ENCODE results near the gene VAT1L.
A peak's percentile ranks its signal among the peaks of the same experiment; 100 is the strongest.

Gene VAT1L

GRCh38 chr16:77993111-77993985, 205.0 kb downstream of the VAT1L start:
- DNase-seq (ENCODE audit: low read depth, low spot score), result no peak

GRCh38 chr16:77995843-77996455, 207.6 kb downstream of the VAT1L start:
- no peak for DNase-seq (ENCODE audit: low read depth, low spot score)

- DNase-seq (ENCODE audit: low read depth, low spot score), result no peak
Measured at GRCh38 chr16:77998350-77999023, 210.1 kb downstream of the VAT1L start.

DNA sequence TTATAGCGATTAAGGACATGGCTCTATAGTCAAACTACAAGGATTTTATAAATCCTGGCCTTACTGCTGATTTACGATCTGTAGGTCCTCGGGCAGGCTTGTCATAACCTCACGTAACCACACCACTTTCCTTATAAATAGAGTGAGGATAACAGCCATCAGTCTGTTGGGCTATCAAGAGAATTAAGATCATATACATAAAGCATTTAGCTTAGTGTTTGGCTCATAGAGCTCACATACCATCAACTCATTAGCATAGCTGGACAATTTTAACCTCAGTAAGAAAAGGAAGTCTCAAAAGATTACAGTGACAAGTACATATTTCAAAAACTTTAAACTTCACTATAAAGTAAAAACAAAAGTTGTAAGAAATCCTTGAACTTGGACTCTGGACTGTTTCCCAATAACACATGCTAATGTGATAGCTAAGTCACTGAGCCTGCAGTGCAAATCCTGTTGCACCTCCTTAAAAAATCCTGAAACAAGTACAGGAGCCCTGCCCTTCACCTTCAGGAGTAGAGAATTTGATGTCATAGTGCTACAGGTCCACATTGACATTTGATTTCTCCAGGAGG, 213.2 kb downstream of the VAT1L start:
- no peak for DNase-seq (ENCODE audit: low read depth, low spot score)

GRCh38 chr16:78002915-78003538, 214.7 kb downstream of the VAT1L start:
- peak; percentile 47 for DNase-seq (ENCODE audit: low read depth, low spot score)

GRCh38 chr16:78004517-78004916, 216.2 kb downstream of the VAT1L start:
- DNase-seq (ENCODE audit: low read depth, low spot score), result no peak

GRCh38 chr16:78005881-78006280, 217.5 kb downstream of the VAT1L start:
- DNase-seq (ENCODE audit: low read depth, low spot score), result no peak

DNA sequence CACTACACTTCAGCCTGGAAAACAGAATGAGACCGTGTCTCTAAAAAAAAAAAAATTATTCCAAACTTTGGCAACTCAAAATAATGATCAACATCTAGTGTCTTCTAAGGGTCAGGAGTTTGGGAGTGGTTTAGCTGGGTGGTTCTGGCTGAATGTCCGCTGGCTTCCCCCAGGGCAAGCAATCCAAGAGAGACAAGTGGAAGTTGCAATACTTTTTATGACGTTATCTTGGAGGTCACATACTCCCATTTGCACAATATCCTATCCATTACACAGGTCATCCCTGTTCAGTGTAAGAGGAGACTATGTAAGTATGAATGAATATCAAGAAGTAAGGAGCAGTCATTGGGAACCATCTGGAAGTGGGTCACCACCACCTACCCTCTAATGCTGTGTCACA, 218.8 kb downstream of the VAT1L start:
- no peak for DNase-seq (ENCODE audit: low read depth, low spot score)

- DNase-seq (ENCODE audit: low read depth, low spot score), result no peak
Measured at GRCh38 chr16:78022347-78023060, 234.1 kb downstream of the VAT1L start, which contains the start of gene CLEC3A. Gene CLEC3A (plus strand): TSS chr16:78022548. CDS start chr16:78022627, 79 bp downstream.

DNA sequence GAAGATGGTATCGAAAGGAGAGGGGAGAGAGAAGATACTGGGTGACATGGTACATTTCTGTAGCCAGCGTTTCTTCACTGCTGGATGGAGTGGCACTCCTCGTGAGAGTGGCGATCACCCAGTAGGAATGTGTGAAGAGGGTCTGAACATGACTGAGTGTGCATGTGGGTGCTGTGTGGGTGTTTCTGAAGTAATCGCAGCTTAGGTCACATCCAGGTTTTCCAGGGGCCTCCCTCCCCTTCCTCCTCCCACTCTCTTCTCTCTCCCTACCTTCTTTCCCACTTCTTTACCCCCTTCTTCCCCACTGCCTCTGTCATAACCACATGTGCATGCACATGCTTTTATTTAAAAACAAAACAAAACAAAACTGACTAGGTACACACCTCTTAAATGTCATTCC, 235.8 kb downstream of the VAT1L start:
- DNase-seq (ENCODE audit: low read depth, low spot score), result no peak

GRCh38 chr16:78025631-78026030, 237.3 kb downstream of the VAT1L start:
- no peak for DNase-seq (ENCODE audit: low read depth, low spot score)

- DNase-seq (ENCODE audit: low read depth, low spot score), result no peak
Measured at GRCh38 chr16:78028018-78028417, 239.7 kb downstream of the VAT1L start.

Data from smooth muscle cell of the brain vasculature (primary cell).